GM21737 (cell line): ENCODE results near the gene FPR1.

ENCODE experiments used
- ATAC-seq: cut with Tn5 transposase; IDR thresholded peaks from one replicate; pipeline ENCODE4 v1.9.1; 2021; ENCODE audit warnings: mild to moderate bottlenecking, moderate library complexity; ENCODE audit not compliant: unreplicated experiment

Gene FPR1

DNA sequence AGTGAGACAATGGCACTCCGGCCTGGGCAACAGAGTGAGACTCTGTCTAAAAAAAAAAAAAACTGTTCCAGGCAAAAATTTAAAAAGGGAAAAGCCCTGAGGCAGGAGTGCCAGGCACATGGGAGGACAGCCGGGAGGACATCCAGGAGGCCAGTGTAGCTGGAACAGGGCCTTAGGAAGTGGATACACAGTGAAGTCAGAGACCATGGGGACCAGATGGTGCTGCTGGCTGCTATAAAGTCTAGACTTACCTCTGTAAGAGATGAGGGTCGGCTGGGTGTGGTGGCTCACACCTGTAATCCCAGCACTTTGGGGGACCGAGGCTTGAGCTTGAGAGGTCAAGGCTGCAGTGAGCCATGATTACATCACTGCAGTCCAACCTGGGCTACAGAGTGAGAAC is 42.9 kb downstream of the FPR1 start:
- ATAC-seq = no peak

DNA sequence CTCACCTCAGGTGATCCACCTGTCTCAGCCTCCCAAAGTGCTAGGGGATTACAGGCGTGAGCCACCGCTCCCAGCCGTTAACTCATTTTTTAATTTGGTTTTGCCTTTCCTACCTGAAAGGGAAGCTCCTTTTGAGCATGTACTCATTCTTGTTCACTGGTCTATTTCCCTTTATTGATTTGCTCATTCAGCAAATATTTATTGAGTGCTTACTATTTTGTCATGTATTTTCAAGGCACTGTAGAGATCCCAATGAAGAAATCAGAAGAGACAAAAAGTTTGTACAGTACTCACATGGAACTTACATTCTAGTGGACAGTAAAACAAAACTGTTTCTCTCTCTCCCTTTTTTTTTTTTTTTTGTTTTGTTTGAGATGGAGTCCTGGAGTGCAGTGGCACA is 44.8 kb downstream of the FPR1 start:
- no peak for ATAC-seq

DNA sequence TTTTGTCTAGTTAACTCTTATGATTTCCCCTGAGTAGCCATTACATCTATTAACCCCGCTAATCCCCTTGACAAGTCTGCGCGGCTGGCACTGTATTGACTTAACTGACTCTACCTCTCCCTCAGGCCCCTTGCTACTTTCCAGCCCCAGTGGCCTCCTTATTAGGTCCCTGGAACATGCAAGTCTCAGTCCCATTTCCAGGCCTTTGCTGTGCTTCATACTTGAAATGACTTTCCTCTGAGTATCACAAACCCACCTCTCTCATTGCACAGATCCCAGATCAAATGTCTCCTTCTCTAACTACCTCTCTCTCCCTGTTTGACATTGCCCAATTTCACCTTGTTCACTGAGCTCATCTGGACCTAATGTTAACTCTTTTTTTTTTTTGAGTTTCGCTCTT is 45.4 kb downstream of the FPR1 start:
- no peak for ATAC-seq

DNA sequence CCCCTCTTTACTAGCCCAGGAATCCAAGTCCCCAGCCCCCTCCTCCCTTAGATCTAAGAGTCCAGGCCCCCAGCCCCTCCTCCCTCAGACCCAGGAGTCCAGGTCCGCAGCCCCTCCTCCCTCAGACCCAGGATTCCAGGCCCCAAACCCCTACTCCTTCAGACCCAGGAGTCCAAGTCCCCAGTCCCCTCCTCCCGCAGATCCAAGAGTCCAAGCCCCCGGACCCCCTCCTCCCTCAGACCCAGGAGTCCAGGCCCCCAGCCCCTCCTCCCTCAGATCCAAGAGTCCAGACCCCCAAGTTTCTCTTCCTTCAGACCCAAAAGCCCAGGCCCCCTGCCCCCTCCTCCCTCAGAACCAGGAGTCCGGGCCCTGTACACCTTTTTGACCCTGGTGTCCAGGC is 47.1 kb downstream of the FPR1 start:
- ATAC-seq = no peak

DNA sequence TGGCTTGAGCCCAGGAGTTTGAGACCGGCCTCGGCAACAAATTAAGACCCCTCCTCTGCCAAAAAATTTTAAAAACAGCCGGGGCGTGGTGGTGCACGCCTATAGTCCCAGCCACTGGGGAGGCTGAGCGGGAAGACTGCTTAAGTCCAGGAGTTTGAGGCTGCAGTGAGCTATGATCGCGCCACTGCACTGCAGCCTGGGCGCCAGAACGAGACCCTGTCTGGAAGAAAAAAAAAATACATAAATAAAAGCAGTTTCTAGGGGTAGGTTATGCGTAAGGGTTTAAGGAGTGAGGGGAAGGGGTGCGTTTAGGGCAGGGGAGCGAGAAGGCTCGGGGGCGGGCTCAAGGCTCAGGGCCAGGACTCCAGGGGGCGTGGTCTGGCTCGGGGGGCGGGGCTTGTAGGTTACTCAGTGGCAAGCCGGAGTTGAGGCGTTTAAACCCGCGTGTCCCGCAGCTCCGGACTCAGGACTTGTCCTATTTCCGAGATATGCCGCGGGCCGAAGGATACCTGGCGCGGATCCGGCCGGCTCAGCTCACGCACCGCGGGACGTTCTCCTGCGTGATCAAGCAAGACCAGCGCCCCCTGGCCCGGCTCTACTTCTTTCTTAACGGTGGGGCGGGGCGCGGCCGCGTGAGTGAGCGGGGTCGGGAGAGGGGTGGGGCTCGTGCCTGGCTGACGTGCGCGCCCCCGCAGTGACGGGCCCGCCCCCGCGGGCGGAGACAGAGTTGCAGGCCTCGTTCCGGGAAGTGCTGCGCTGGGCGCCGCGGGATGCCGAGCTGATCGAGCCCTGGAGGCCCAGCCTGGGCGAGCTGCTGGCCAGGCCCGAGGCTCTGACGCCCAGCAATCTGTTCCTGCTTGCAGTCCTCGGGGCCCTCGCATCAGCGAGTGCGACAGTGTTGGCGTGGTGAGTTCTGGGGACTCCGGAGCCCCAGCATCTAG is 47.8 kb downstream of the FPR1 start:
- ATAC-seq = peak; percentile 91

DNA sequence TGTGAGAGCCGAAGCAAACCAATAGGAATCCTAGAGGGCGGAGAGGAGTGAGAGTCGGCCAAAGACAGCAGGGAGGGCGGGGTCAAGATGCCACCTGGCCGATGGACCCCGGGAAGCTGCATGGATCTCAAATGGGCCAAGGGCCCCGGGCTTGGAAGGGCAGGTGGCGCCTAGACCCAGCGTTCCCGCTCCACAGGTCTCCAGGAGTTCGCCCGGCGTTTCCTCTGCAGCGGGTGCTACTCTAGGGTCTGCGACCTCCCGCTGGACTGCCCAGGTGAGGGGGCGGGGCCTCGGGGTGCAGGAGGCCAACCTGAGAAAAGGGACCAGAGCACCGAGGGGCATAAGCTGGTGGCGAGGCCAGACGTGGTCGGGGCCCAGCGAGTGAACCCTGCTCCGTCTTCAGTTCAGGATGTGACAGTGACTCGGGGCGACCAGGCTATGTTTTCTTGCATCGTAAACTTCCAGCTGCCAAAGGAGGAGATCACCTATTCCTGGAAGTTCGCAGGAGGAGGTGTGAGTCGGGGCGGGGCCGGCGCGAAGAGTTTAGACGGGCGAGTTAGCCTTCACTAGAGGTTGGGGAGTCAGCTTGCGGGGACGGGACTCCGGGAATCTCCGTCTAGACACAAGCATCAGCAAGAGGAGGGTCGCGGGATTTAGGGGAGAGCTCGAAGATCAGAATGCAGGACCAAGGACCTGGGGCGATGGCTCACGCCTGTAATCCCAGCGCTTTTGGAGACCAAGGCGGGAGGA is 48.7 kb downstream of the FPR1 start:
- ATAC-seq = no peak

DNA sequence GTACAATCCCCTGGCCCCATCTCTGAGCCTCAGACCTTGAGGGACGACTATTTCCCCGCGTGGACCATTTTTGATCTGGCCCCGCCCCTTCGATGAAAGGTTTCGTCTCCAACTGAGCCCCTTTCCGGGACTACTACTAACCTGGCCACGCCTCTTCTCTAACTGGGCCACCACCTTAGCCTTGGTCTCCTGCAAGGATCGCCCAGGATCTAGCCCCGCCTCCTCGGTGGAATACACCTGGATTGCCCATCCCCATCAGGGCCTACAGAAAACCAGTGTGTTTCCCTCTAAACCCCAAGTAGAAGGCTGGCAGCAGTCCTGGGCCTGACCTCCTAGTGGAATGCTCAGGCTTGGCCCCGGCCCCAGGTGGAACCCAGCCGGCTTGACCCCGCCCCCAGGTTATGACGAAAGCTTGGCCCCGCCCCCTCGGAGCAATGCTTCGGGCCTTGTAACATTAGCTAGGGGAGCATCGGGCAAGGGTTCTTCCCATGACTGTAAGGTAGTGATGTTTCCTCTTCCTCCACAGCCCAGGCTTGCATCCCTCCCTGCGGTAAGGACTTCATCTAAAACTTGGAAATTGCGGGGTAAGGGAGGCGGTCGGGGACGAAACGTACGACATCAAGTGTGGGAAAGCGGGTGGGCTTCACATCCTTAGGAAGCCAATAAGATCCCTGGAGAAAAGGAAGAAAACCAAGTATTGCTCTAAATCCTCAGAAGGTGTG is 49.4 kb downstream of the FPR1 start:
- ATAC-seq = no peak

DNA sequence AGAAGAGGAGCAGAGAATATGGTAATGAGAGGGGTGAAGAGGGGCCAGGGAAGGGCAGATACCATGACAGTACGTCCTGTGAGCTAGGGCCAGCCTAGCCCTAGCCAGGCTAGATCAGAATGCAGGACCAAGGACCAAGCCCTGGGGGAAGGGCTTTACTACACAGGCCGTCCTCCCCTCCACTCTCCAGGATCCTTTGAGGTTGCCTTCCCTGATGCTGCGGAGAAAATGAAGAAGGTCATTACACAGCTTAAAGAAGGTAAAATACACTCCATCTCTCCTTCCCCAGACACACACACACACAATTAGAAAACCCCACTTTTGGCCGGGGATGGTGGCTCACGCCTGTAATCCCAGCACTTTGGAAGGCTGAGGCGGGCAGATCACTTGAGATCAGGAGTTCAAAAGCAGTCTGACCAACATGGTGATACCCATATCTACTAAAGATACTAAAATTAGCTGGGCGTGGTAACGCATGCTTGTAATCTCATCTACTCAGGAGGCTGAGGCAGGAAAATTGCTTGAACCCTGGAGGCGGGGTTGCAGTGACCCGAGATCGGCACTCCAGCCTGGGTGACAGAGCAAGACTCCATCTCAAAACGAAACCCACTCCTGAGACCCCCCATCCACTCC is 50.1 kb downstream of the FPR1 start:
- no peak for ATAC-seq

DNA sequence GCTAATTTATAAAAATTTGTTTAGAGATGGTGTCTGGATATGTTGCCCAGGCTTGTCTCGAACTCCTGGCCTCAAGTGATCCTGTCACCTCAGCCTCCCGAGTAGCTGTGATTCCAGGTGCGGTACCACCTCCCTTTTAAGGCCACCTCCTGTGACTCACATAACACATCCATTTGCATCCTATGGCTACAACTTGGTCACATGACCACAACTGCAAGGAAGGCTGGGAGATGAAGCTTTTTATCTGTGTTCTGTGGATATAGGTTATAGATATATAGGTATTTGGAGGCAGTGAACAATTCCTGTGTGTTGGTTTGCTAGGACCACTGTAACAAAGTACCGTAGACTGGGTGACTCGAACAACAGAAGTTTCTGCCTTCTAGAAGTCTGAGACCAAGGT is 52.5 kb downstream of the FPR1 start:
- no peak for ATAC-seq

DNA sequence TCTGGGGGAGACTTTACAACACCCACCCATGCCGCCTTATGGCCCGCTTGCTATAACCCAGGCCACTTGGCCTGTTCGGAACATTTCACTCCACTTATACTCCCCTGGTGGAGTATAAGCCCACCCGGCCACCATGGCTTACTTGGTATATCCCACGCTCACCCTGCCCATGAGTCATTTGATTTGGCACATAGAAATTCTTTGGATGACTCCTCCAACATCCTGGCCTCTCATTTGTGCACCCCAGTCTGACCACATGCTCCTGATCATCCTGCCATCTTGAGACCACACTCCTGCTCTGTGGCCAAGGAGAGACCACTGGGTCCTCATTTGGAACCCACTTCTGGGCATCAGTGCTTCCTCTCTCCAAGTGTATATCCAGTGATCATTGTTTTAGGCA is 53.4 kb downstream of the FPR1 start:
- ATAC-seq = no peak

DNA sequence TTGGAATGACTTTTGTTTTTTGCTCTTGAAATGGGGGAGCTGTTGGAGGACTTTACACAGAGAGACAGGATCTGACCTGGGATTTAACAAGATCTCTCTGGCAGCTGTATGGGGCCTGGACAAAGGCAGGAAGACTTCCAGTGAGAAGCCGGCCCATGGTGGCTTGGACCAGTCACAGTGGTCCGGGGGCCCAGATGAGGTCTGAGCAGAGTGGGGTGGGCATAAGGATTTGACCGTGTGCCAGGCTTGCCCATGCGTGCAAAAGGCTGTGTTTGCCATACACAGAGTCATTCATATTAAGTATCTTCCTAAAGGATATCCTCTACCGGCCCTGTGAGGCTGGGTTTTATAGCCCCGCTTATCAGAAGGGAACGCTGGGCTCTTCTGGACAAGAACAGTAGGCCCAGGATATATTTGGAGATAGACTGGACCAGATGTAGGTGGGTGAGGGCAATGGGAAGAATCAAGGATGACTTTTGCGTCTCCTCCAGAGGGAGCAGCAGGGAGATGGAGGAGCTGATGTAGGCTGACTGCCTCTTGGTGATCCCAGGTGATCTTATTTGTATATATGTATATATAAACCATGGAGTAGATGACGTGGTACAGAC is 54.4 kb downstream of the FPR1 start:
- no peak for ATAC-seq

DNA sequence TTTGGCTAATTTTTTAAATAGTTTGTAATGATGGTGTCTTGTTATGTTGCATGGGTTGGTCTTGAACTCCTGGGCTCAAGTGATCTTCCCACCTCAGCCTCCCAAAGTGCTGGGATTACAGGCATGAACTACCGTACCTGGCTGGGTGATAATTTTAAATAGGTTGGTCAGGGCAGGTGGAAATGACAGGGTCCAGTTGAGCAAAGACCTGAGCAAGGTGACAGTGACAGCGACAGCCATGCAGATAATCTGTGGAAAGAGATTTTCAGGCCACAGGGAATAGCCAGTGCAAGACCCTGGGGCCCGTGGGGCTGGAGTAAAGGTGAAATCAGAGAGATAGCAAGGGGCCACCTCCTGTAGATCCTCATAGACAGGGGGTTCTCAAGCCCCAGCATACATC is 55.1 kb downstream of the FPR1 start:
- ATAC-seq = no peak
